Activated CD8-positive, alpha-beta memory T cell treated with anti-CD3 and anti-CD28 coated beads for 1 hour (primary cell): ENCODE data around the gene CACNB2.
"Not testable (repeated sequence)": the region's sequence is repeated elsewhere in the genome, so short reads cannot be mapped to it uniquely, and the experiment has no call there.

Experiments used
- DNase-seq, 2 donors: peaks; one replicate each; pipeline ENCODE4 v3.0.0-alpha.2; 2020; ENCODE audit warnings: low read depth in 1 of 2; ENCODE audit errors: extremely low read depth in 1 of 2

Gene CACNB2

DNA sequence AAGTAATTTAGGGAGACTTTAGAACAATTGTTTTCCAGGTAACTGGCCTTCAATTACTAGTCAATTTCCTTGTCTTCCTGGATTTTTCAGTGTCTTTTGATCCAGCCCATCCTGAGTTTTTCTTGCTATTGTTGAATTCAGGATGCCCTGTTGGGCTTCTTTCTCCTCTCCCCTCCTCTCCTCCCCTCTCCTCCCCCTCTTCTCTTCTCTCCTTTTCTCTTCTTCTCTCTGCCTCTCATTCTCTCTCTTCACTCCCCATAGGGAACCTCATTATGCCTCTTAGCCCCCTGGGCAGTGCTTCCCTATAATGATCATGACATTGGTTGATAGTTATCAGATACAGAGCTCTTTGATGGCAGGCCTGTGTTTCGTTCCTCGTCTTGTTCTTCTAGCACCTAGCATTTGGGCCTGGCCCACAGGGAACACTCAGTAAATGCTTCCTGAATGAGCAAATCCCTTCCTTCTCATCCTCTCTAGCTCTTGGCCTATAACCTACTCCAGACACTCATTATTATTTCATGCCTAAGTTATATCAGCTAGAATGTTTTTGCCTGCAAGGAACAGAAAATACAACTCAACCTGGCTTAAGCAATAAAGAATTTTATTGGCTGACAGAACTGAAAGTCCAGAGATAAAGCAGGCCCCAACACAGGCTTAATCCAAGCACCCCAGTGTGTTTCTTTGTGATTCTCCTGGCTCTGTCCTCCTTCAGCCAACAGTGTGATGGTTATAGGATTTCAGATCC lies 56.8 kb downstream of the CACNB2 start:
- no peak for DNase-seq

- DNase-seq, result no peak
These were observed 57.5 kb downstream of the CACNB2 start for GRCh38 chr10:18197706-18198105.

GRCh38 chr10:18201877-18202276 lies 61.7 kb downstream of the CACNB2 start:
- DNase-seq, result no peak

DNA sequence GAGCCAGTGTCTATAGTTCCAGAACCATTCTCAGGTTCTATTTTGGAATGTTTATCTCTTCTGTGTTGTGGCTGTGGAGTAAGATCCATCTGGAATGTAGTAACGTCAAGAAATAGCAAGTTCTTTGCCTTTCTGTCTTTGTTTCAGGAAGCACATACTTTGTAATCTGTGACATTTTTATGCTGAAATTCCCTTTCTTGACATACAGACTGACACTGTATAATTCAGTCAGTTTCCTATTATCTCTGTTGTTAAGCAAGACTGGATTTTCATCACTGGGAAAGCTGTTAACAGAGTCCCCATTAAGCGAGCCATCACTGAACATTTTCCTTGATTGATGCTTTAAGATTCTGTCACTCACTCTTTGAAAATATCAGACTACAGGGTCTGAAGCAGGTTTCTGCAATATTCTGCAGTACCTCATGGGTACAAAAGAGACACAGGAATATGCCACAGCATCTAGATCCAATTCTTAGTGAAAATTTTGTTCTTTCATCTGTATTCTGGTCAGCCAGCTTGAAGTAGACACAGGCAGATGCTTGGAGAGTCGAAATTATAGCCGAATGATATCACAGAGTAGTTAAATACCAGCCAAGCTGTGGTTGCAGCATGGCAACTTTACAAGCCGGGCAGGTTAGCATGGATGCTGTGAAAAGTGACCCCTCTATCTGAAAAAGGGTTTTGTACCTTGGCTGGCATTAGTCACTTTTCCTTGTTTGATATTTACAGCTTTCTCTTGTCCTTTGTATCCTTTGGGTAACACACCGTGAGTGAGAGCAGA lies 62.6 kb downstream of the CACNB2 start:
- no peak for DNase-seq

GRCh38 chr10:18203471-18203870 lies 63.2 kb downstream of the CACNB2 start:
- no peak for DNase-seq

GRCh38 chr10:18204039-18204835 lies 64.0 kb downstream of the CACNB2 start:
- DNase-seq, result no peak

GRCh38 chr10:18205098-18205834 lies 65.0 kb downstream of the CACNB2 start:
- DNase-seq, result no peak

DNA sequence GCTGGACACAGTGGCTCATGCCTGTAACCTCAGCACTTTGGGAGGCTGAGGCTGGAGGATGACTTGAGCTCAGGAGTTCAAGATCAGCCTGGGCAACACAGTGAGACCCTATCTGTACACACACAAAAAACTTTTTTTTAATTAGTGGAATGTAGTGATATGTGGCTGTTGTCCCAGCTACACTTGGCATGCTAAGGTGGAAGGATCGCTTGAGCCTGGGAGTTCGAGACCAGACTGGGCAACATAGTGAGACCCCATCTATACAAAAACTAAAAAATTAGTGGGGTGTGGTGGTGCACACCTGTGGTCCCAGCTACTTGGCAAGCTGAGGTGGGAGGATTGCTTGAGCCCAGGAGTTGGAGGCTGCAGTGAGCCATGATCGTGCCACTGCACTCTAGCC lies 68.0 kb downstream of the CACNB2 start:
- not testable (repeated sequence) for DNase-seq

DNA sequence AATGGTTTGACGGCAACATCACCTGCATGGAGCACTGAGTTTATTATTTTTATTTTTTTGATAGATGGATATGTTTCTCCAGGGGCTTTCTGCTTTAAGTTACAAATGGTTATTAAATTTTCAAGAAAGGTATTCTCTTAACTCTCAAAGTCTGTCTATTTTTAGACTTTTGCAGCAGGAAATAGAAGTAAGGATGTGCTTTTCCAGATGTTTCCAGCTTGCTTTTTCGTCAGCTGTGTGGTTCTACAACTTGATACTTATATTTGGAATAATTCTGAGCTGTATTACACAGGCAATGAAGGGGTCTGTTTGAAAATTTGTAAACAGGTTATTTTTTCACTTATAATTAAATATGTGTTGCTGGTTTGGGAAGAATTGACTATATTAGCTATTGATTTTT lies 69.0 kb downstream of the CACNB2 start:
- no peak for DNase-seq

GRCh38 chr10:18210711-18211110 lies 70.5 kb downstream of the CACNB2 start:
- no peak for DNase-seq

DNA sequence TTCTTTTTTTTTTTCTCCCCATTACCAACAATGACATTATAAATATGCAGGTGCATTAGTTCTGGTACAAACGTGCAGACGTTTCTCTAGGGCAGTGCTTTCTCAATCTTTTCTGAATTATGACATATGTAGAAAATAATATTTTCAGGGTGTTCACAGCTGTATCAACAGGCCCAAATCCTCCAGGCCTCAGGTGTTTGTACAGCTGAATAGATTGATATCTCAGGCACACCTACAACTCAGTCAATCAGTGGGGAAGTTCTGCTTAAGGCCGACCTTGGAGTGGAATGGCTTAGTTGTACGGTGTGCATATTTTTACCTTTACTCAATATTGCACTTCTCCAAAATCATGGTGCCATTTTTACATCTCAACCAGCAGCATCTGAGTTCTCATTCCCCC lies 71.6 kb downstream of the CACNB2 start:
- DNase-seq, result no peak

GRCh38 chr10:18213271-18213670 lies 73.0 kb downstream of the CACNB2 start:
- DNase-seq, result no peak

GRCh38 chr10:18214691-18215563 lies 74.7 kb downstream of the CACNB2 start:
- DNase-seq, result no peak

DNA sequence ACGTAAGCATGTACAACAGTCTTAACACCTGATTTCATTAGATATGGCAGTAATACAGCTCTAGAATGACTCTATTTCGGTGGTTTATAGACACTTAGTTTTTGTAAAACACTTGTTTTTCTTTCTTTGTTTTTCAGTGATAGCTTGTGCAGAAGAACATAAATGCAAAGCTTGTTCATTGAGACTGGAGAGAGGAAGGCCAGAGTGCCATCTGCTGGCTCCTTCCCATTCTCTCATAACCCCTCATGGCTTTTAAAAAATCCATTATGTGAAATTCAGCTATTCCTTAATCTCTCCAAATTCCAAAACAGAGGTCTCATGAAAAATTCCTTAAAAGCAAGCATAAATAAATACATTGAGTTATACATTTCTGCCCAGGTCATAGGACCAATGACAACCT lies 76.3 kb downstream of the CACNB2 start:
- DNase-seq, result no peak

DNA sequence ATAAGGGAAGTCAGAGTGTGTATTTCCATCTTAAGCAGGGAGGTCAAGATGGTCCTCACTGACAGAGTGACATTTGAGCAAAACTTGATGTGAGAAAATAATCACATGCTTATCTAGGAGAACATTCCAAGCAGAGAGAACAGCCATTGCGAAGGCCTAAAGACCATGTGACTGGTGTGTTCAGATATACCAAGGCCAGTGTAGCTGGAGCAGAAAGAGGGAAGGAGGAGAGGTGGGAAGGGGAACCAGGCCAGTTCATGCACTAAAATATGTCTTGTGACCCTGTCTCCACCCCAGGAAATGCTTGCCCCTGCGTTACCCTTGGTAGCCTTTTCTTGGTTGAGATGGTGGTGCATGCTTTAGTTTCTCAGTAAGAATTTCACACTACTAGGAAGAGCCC lies 77.4 kb downstream of the CACNB2 start:
- DNase-seq, result no peak

DNA sequence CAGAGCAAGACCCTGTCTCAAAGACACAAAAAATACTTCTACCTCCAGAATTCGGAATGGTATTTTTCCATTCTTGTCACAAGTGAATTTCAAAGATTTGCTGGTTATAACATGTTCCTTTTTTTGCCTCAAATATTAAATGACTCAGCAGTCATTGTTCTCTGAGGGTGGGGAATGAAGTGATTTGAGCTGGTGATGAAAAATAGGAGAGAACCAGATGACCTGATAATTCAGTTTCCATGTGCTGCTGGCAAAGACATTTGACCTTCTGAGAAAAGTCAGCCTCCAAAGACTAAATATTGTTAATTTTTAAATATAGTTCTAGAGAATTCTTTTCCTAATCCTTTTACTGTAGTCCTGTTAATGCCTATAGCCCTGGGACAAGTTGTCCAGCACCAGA lies 78.9 kb downstream of the CACNB2 start:
- no peak for DNase-seq

- no peak for DNase-seq
These were observed 80.9 kb downstream of the CACNB2 start for GRCh38 chr10:18221123-18221522.

DNA sequence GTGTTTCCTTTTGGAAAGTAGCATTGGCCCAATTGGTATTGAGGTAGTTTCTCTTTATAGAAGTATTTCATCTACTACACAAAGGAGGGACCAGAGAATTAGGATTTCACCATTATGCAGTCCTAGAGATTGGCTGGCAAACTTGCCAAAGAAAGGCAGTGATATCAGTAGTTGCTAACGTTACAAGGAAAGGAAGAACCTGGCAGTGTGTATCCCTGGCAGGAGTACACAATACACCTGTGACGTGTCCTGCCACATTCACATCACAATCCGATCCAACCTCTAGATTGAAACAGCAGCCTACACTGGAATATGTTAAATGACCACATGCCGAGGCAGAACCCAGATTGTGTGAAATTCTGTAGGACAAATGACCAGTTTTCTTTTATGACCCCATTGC lies 81.7 kb downstream of the CACNB2 start:
- DNase-seq, result no peak

- no peak for DNase-seq
These were observed 82.6 kb downstream of the CACNB2 start for GRCh38 chr10:18222866-18223265.

- DNase-seq, result no peak
These were observed 83.7 kb downstream of the CACNB2 start for GRCh38 chr10:18223898-18224297.
